Caco-2 (cell line): Measurements from ENCODE around the gene DOCK2. TPM values are rescaled to one million over a fixed set of nuclear protein-coding genes. Genes with fewer than 3 reads are reported as not detected.

Experiments
- BruUV-seq: library from RNA; stranded (reverse); fragments of 400-500 nt; replicated peaks from 2 replicates; lab custom pipeline; 2021; lab: Mats Ljungman, UMichigan
- CTCF ChIA-PET: fragments of 300-600 bp; sonication (Branson Sonifier 250); formaldehyde crosslinking; loops from one replicate; lab custom pipeline; 2022; ENCODE audit warnings: antibody characterized with exemption; lab: Charles Lee
- POLR2A ChIA-PET: fragments of 300-600 bp; sonication (Branson Sonifier 250); formaldehyde crosslinking; loops from one replicate; lab custom pipeline; 2022; ENCODE audit warnings: antibody characterized with exemption; lab: Charles Lee
- DNase-seq, 2 experiments: peaks; one replicate each; pipeline versions ENCODE4 v3.0.0 to v3.0.0-alpha.2; 2020 to 2022
- H3K27me3 ChIP-seq: replicated peaks from 2 replicates; pipeline ENCODE4 v1.6.0; 2011; ENCODE audit warnings: low read length; ENCODE audit not compliant: control insufficient read depth, insufficient read depth
- H3K36me3 ChIP-seq: 2 replicates; pipeline ENCODE4 v1.5.1; 2011; ENCODE audit warnings: low read length; ENCODE audit not compliant: control insufficient read depth, insufficient read depth
- H3K4me1 ChIP-seq: fragments of 250-450 bp; sonication (Bioruptor Pico); 2 replicates; pipeline ENCODE4 v1.5.1; 2020; ENCODE audit warnings: mild to moderate bottlenecking
- H3K4me3 ChIP-seq: 2 replicates; pipeline ENCODE4 v1.5.1; 2011; ENCODE audit warnings: low read depth, mild to moderate bottlenecking, control low read depth, low read length
- H3K9me3 ChIP-seq: fragments of 250-450 bp; sonication (Bioruptor Pico); 2 replicates; pipeline ENCODE4 v1.5.1; 2020; ENCODE audit warnings: mild to moderate bottlenecking, moderate library complexity
- H3K27ac Mint-ChIP-seq: one replicate; pipeline ENCODE4 v1.8.0; 2022; ENCODE audit warnings: mixed read lengths; ENCODE audit not compliant: unreplicated experiment
- H3K27me3 Mint-ChIP-seq: one replicate; pipeline ENCODE4 v1.8.0; 2022; ENCODE audit warnings: mixed read lengths; ENCODE audit not compliant: insufficient read depth, unreplicated experiment
- H3K36me3 Mint-ChIP-seq: one replicate; pipeline ENCODE4 v1.8.0; 2022; ENCODE audit warnings: mild to moderate bottlenecking, mixed read lengths; ENCODE audit not compliant: insufficient read depth, unreplicated experiment
- H3K4me1 Mint-ChIP-seq: one replicate; pipeline ENCODE4 v1.8.0; 2022; ENCODE audit warnings: low read depth, mixed read lengths; ENCODE audit not compliant: unreplicated experiment
- H3K4me3 Mint-ChIP-seq: one replicate; pipeline ENCODE4 v1.8.0; 2022; ENCODE audit warnings: mild to moderate bottlenecking, moderate library complexity, mixed read lengths; ENCODE audit not compliant: unreplicated experiment
- H3K9me3 Mint-ChIP-seq: one replicate; pipeline ENCODE4 v1.8.0; 2022; ENCODE audit warnings: mixed read lengths; ENCODE audit not compliant: unreplicated experiment
- intact Hi-C: fragments of 100-400 bp; cut with micrococcal nuclease; formaldehyde crosslinking; loops from one replicate; pipeline ENCODE4 v1.10.0; 2022; ENCODE audit not compliant: unreplicated experiment
- total RNA-seq: library from RNA; stranded (reverse); gene quantifications from 2 replicates; pipeline ENCODE4 v1.2.3, GENCODE V29; 2022
- TF ChIP-seq, protein P1 (sequence below), 2 experiments: fragments of 200-600 bp in 1 of 2; IDR thresholded peaks; 1 replicate in 1 of 2; 2 replicates in 1 of 2; pipeline versions ENCODE4 v1.5.1 to v1.8.0; 2011 to 2022; ENCODE audit warnings: antibody characterized with exemption in 1 of 2, control low read depth in 1 of 2, inconsistent platforms in 1 of 2, low read depth in 1 of 2, low read length in 1 of 2, mild to moderate bottlenecking in 1 of 2, moderate library complexity in 1 of 2; ENCODE audit not compliant: insufficient read depth in 1 of 2, severe bottlenecking in 1 of 2, unreplicated experiment in 1 of 2

The DOCK2 gene
- total RNA-seq, 1 experiment from 2014 or later = 0.09 TPM

- H3K4me3 Mint-ChIP-seq = no peak overlapping the region
- Histone ChIP-seq H3K36me3 (no peaks in the 10 kb centered on the region), H3K4me1 (peaks cover 12% of the 10 kb centered on the region; the same call in 1 of the 2 replicates), H3K4me3 (no peak overlapping the region), H3K9me3 (no peaks in the 10 kb centered on the region), H3K27me3 (no peaks in the 10 kb centered on the region)
- POLR2A ChIA-PET = no interaction called here
- TF ChIP-seq, protein P1, sequence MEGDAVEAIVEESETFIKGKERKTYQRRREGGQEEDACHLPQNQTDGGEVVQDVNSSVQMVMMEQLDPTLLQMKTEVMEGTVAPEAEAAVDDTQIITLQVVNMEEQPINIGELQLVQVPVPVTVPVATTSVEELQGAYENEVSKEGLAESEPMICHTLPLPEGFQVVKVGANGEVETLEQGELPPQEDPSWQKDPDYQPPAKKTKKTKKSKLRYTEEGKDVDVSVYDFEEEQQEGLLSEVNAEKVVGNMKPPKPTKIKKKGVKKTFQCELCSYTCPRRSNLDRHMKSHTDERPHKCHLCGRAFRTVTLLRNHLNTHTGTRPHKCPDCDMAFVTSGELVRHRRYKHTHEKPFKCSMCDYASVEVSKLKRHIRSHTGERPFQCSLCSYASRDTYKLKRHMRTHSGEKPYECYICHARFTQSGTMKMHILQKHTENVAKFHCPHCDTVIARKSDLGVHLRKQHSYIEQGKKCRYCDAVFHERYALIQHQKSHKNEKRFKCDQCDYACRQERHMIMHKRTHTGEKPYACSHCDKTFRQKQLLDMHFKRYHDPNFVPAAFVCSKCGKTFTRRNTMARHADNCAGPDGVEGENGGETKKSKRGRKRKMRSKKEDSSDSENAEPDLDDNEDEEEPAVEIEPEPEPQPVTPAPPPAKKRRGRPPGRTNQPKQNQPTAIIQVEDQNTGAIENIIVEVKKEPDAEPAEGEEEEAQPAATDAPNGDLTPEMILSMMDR (IDR thresholded peaks at IDR 0.05; ENCODE audit: insufficient read depth in 1 of 2, low read depth in 1 of 2, low read length in 1 of 2, severe bottlenecking in 1 of 2, unreplicated experiment in 1 of 2) = no peak
- no peaks in the 10 kb centered on the region for H3K4me1 Mint-ChIP-seq
- CTCF ChIA-PET = no interaction called here
- H3K27ac Mint-ChIP-seq = no peak overlapping the region
- intact Hi-C loops = no loop called here
- no TSS peak for BruUV-seq
- H3K9me3 Mint-ChIP-seq = no peaks in the 10 kb centered on the region
- H3K36me3 Mint-ChIP-seq = no peaks in the 10 kb centered on the region
- peaks cover 6% of the 10 kb centered on the region for H3K27me3 Mint-ChIP-seq
- DNase-seq = no peak
These were observed 280.4 kb downstream of the DOCK2 start for GRCh38 chr5:169917500-169917899.

- CTCF ChIA-PET = no interaction called here
- BruUV-seq = no TSS peak
- Mint-ChIP-seq H3K27ac (no peak overlapping the region), H3K4me3 (no peak overlapping the region), H3K9me3 (no peaks in the 10 kb centered on the region), H3K36me3 (no peaks in the 10 kb centered on the region), H3K4me1 (no peaks in the 10 kb centered on the region), H3K27me3 (peaks cover 6% of the 10 kb centered on the region)
- no peak overlapping the region for H3K4me3 ChIP-seq
- no peaks in the 10 kb centered on the region for H3K36me3 ChIP-seq
- TF ChIP-seq, protein P1 (IDR thresholded peaks at IDR 0.05; ENCODE audit: insufficient read depth in 1 of 2, low read depth in 1 of 2, low read length in 1 of 2, severe bottlenecking in 1 of 2, unreplicated experiment in 1 of 2) = no peak
- intact Hi-C loops = no loop called here
- POLR2A ChIA-PET = no interaction called here
- peaks cover 12% of the 10 kb centered on the region; the same call in 1 of the 2 replicates for H3K4me1 ChIP-seq
- no peaks in the 10 kb centered on the region for H3K9me3 ChIP-seq
- DNase-seq = no peak
- no peaks in the 10 kb centered on the region for H3K27me3 ChIP-seq
These were observed 281.2 kb downstream of the DOCK2 start for GRCh38 chr5:169918228-169918627.

- Mint-ChIP-seq H3K27me3 (peaks cover 5% of the 10 kb centered on the region), H3K4me1 (no peaks in the 10 kb centered on the region), H3K9me3 (no peaks in the 10 kb centered on the region), H3K4me3 (no peak overlapping the region), H3K36me3 (no peaks in the 10 kb centered on the region), H3K27ac (no peak overlapping the region)
- Histone ChIP-seq H3K4me3 (no peak overlapping the region), H3K9me3 (no peaks in the 10 kb centered on the region), H3K36me3 (no peaks in the 10 kb centered on the region), H3K27me3 (no peaks in the 10 kb centered on the region), H3K4me1 (peaks cover 12% of the 10 kb centered on the region; the same call in 1 of the 2 replicates)
- intact Hi-C loops = no loop called here
- no peak for DNase-seq
- ChIA-PET POLR2A (no interaction called here), CTCF (interaction anchor here (0.7 kb wide), 1 partner anchor 32 kb away, joined by 3 read pairs; no protein-coding TSS in a partner anchor)
- no TSS peak for BruUV-seq
- TF ChIP-seq, protein P1 (IDR thresholded peaks at IDR 0.05; ENCODE audit: insufficient read depth in 1 of 2, low read depth in 1 of 2, low read length in 1 of 2, severe bottlenecking in 1 of 2, unreplicated experiment in 1 of 2) = no peak
These were observed 283.4 kb downstream of the DOCK2 start for GRCh38 chr5:169920474-169920873.
